MM.1S (cell line): ENCODE measurements around the gene USP44.

Source experiments
- EZH2 ChIP-seq: fragments of 300-600 bp; sonication (generic); optimal IDR thresholded peaks from 2 replicates; pipeline ENCODE3; 2017; ENCODE audit warnings: low read depth, mild to moderate bottlenecking, antibody characterized with exemption, low read length, mixed read lengths
- TF ChIP-seq, protein P1 (sequence below): fragments of 300-600 bp; sonication (generic); IDR thresholded peaks from 2 replicates; pipeline ENCODE4 v1.5.1; 2016; ENCODE audit warnings: antibody characterized with exemption, low read length, mixed read lengths

DNA sequence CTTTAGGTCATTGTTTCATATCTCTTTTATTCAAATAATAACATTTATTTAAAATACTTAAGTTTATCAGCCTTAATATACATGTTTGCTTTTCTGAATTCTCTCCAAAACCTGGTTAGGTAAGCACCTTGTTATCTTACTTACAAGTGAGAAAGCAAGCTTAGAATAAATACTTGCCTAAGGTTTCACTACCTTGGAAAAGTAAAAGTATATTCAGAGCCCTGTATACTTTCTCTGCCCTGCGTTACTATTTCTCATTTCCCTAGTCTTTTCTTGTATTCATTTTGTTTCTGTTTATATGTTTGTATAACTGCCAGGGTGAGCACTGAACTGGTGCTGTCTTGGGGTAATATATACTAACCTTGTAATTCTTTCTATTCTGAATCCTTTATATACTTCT is 55.8 kb downstream of the USP44 start:
- TF ChIP-seq, protein P1, sequence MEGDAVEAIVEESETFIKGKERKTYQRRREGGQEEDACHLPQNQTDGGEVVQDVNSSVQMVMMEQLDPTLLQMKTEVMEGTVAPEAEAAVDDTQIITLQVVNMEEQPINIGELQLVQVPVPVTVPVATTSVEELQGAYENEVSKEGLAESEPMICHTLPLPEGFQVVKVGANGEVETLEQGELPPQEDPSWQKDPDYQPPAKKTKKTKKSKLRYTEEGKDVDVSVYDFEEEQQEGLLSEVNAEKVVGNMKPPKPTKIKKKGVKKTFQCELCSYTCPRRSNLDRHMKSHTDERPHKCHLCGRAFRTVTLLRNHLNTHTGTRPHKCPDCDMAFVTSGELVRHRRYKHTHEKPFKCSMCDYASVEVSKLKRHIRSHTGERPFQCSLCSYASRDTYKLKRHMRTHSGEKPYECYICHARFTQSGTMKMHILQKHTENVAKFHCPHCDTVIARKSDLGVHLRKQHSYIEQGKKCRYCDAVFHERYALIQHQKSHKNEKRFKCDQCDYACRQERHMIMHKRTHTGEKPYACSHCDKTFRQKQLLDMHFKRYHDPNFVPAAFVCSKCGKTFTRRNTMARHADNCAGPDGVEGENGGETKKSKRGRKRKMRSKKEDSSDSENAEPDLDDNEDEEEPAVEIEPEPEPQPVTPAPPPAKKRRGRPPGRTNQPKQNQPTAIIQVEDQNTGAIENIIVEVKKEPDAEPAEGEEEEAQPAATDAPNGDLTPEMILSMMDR = no peak
- no peak for TF ChIP-seq EZH2
